Panc1 (cell line): ENCODE measurements around the gene PDS5B.

Experiments
- CTCF ChIP-seq: fragments of 450-650 bp; IDR thresholded peaks from 2 replicates; pipeline ENCODE4 v1.5.1; 2017; ENCODE audit warnings: mild to moderate bottlenecking
- POLR2AphosphoS5 ChIP-seq: IDR thresholded peaks from 2 replicates; pipeline ENCODE4 v1.6.1; 2012; ENCODE audit warnings: mild to moderate bottlenecking, low read depth, low read length, moderate library complexity
- REST ChIP-seq, 2 experiments: IDR thresholded peaks; 2 replicates each; pipeline ENCODE4 v1.6.1; 2011 to 2012; ENCODE audit warnings: low read depth in 2 of 2, control low read depth in 1 of 2, low read length in 1 of 2, mild to moderate bottlenecking in 1 of 2, moderate library complexity in 1 of 2; ENCODE audit not compliant: insufficient read depth in 1 of 2
- SIN3A ChIP-seq: IDR thresholded peaks from 2 replicates; pipeline ENCODE4 v1.6.1; 2012; ENCODE audit warnings: low read depth, mild to moderate bottlenecking, low read length, moderate library complexity, borderline replicate concordance; ENCODE audit not compliant: insufficient read depth
- TCF7L2 ChIP-seq: IDR thresholded peaks from 2 replicates; pipeline ENCODE4 v1.6.1; 2011; ENCODE audit warnings: mild to moderate bottlenecking, low read depth, low read length, inconsistent platforms

GRCh38 chr13:32549788-32550187 is 36.5 kb upstream of the PDS5B start:
- TF ChIP-seq CTCF: no peak
- no peak for TF ChIP-seq SIN3A
- TF ChIP-seq POLR2AphosphoS5: no peak
- TF ChIP-seq REST (IDR thresholded peaks at IDR 0.05; ENCODE audit: insufficient read depth in 1 of 2, low read depth in 2 of 2, low read length in 1 of 2): no peak
- TF ChIP-seq TCF7L2: no peak
